Right atrium auricular region (tissue), 2 donors: ENCODE results near the gene ITGA3. TPM values are rescaled to one million over a fixed set of nuclear protein-coding genes. Genes with fewer than 3 reads are reported as not detected.

ENCODE experiments used
- DNase-seq: peaks from one replicate; pipeline ENCODE4 v3.0.0-alpha.2; 2019; ENCODE audit warnings: low spot score
- H3K27ac ChIP-seq, 2 donors: fragments of 200-600 bp; sonication (generic); 1 replicate in 1 of 2; 2 replicates in 1 of 2; pipeline ENCODE4 v1.5.1; 2016 to 2019
- H3K27me3 ChIP-seq, 2 donors: fragments of 200-600 bp; sonication (generic); one replicate each; pipeline versions ENCODE4 v1.5.1 to v1.6.0; 2017 to 2019
- H3K36me3 ChIP-seq: fragments of 200-600 bp; sonication (generic); one replicate; pipeline ENCODE4 v1.5.1; 2016
- H3K4me1 ChIP-seq, 2 donors: fragments of 200-600 bp; sonication (generic); one replicate each; pipeline versions ENCODE4 v1.5.1 to v1.6.0; 2017 to 2019
- H3K4me3 ChIP-seq, 2 donors: fragments of 200-600 bp; sonication (generic); 1 replicate in 1 of 2; 2 replicates in 1 of 2; pipeline ENCODE4 v1.5.1; 2017 to 2019; ENCODE audit warnings: mild to moderate bottlenecking in 1 of 2, moderate library complexity in 1 of 2
- H3K9me3 ChIP-seq, 2 donors: fragments of 200-600 bp; sonication (generic); one replicate each; pipeline ENCODE4 v1.5.1; 2019
- CTCF ChIP-seq, 2 donors: fragments of 200-600 bp; sonication (generic); IDR thresholded peaks; one replicate each; pipeline ENCODE4 v1.5.1; 2019; ENCODE audit warnings: antibody characterized with exemption in 2 of 2
- total RNA-seq, 2 donors: library from RNA; depleted of rRNA; stranded (reverse); fragments of >200 nt; gene quantifications; one replicate each; pipeline ENCODE4 v1.1.0, GENCODE V29; 2016

Gene ITGA3
- total RNA-seq, 2 donors from 2014 or later, result 29.5 to 61.8 TPM

- no peak for TF ChIP-seq CTCF (IDR thresholded peaks at IDR 0.05)
- Histone ChIP-seq H3K9me3 (no peaks in the 10 kb centered on the region), H3K36me3 (peaks cover 84% of the 10 kb centered on the region), H3K27ac (no peak overlapping the region), H3K4me1 (peaks cover 0 to 6% of the 10 kb centered on the region in 2 donors), H3K4me3 (no peak overlapping the region), H3K27me3 (no peaks in the 10 kb centered on the region)
- DNase-seq, result no peak
Measured at GRCh38 chr17:50074227-50074626, 18.3 kb downstream of the ITGA3 start.

- no peak for TF ChIP-seq CTCF (IDR thresholded peaks at IDR 0.05)
- H3K36me3 ChIP-seq, result peaks cover 85% of the 10 kb centered on the region
- no peaks in the 10 kb centered on the region for H3K27me3 ChIP-seq
- DNase-seq, result no peak
- H3K9me3 ChIP-seq, result no peaks in the 10 kb centered on the region
- no peak overlapping the region for H3K4me3 ChIP-seq
- peaks cover 0 to 10% of the 10 kb centered on the region in 2 donors for H3K4me1 ChIP-seq
- H3K27ac ChIP-seq, result no peak overlapping the region
Measured at GRCh38 chr17:50075446-50076032, 19.6 kb downstream of the ITGA3 start.

GRCh38 chr17:50076221-50076590, 20.3 kb downstream of the ITGA3 start:
- peaks cover 0 to 10% of the 10 kb centered on the region in 2 donors for H3K4me1 ChIP-seq
- no peaks in the 10 kb centered on the region for H3K27me3 ChIP-seq
- peaks cover 81% of the 10 kb centered on the region for H3K36me3 ChIP-seq
- H3K4me3 ChIP-seq, result no peak overlapping the region
- DNase-seq, result no peak
- TF ChIP-seq CTCF (IDR thresholded peaks at IDR 0.05), result no peak
- no peaks in the 10 kb centered on the region for H3K9me3 ChIP-seq
- H3K27ac ChIP-seq, result no peak overlapping the region

GRCh38 chr17:50076591-50077235, 20.8 kb downstream of the ITGA3 start:
- no peak for TF ChIP-seq CTCF (IDR thresholded peaks at IDR 0.05)
- Histone ChIP-seq H3K4me1 (peaks cover 0 to 10% of the 10 kb centered on the region in 2 donors), H3K4me3 (no peak overlapping the region), H3K36me3 (peaks cover 81% of the 10 kb centered on the region), H3K9me3 (no peaks in the 10 kb centered on the region), H3K27ac (no peak overlapping the region), H3K27me3 (no peaks in the 10 kb centered on the region)
- no peak for DNase-seq

GRCh38 chr17:50078430-50078829, 22.5 kb downstream of the ITGA3 start:
- Histone ChIP-seq H3K4me3 (no peak overlapping the region), H3K9me3 (no peaks in the 10 kb centered on the region), H3K36me3 (peaks cover 69% of the 10 kb centered on the region), H3K4me1 (peaks cover 0 to 10% of the 10 kb centered on the region in 2 donors), H3K27ac (no peak overlapping the region), H3K27me3 (no peaks in the 10 kb centered on the region)
- TF ChIP-seq CTCF (IDR thresholded peaks at IDR 0.05), result no peak
- no peak for DNase-seq
